Progenitor cell of endocrine pancreas (in vitro differentiated cells): Measurements from ENCODE around the gene CDC45. TPM values are rescaled to one million over a fixed set of nuclear protein-coding genes. Genes with fewer than 3 reads are reported as not detected.

Experiments used
- DNase-seq: peaks from one replicate; pipeline ENCODE4 v3.0.0; 2021; ENCODE audit warnings: low spot score; ENCODE audit not compliant: unreplicated experiment
- H3K27ac Mint-ChIP-seq: 2 replicates; pipeline ENCODE4 v1.8.0; 2021; ENCODE audit warnings: mild to moderate bottlenecking, moderate library complexity, mixed read lengths
- H3K27me3 Mint-ChIP-seq: 2 replicates; pipeline ENCODE4 v1.8.0; 2021; ENCODE audit warnings: mixed read lengths
- H3K36me3 Mint-ChIP-seq: 2 replicates; pipeline ENCODE4 v1.8.0; 2022; ENCODE audit warnings: mixed read lengths; ENCODE audit not compliant: insufficient read depth
- H3K4me1 Mint-ChIP-seq: 2 replicates; pipeline ENCODE4 v1.8.0; 2021; ENCODE audit warnings: low read depth, mixed read lengths
- H3K4me3 Mint-ChIP-seq: 2 replicates; pipeline ENCODE4 v1.8.0; 2021; ENCODE audit warnings: low read depth, mild to moderate bottlenecking, moderate library complexity, mixed read lengths
- H3K9me3 Mint-ChIP-seq: 2 replicates; pipeline ENCODE4 v1.8.0; 2021; ENCODE audit warnings: low read depth, mixed read lengths
- CTCF ChIP-seq: fragments of 200-600 bp; sonication (generic); IDR thresholded peaks from one replicate; pipeline ENCODE4 v1.5.0; 2021; ENCODE audit warnings: antibody characterized with exemption, mild to moderate bottlenecking; ENCODE audit not compliant: unreplicated experiment
- total RNA-seq: library from RNA; stranded (reverse); gene quantifications from 2 replicates; pipeline ENCODE4 v1.2.1, GENCODE V29; 2021

Gene CDC45
- total RNA-seq, 1 donor from 2014 or later, result 18.1 TPM

GRCh38 chr22:19515654-19516377, 36.1 kb downstream of the CDC45 start:
- no peak for TF ChIP-seq CTCF
- Mint-ChIP-seq H3K36me3 (peaks cover 6% of the 10 kb centered on the region), H3K27me3 (peaks cover 3% of the 10 kb centered on the region), H3K4me3 (no peak overlapping the region), H3K27ac (no peak overlapping the region), H3K4me1 (no peaks in the 10 kb centered on the region), H3K9me3 (no peaks in the 10 kb centered on the region)
- DNase-seq, result no peak

GRCh38 chr22:19516378-19517170, 36.9 kb downstream of the CDC45 start:
- H3K4me1 Mint-ChIP-seq, result no peaks in the 10 kb centered on the region

GRCh38 chr22:19517171-19517500, 37.4 kb downstream of the CDC45 start:
- H3K9me3 Mint-ChIP-seq, result no peaks in the 10 kb centered on the region
- H3K4me1 Mint-ChIP-seq, result no peaks in the 10 kb centered on the region
- no peak for DNase-seq
- no peak overlapping the region for H3K4me3 Mint-ChIP-seq
- no peak for TF ChIP-seq CTCF
- H3K27me3 Mint-ChIP-seq, result peaks cover 15% of the 10 kb centered on the region
- peaks cover 4% of the 10 kb centered on the region for H3K36me3 Mint-ChIP-seq
- no peak overlapping the region for H3K27ac Mint-ChIP-seq

More at GRCh38 chr22:19516378-19517170, 36.9 kb downstream of the CDC45 start:
- no peak for TF ChIP-seq CTCF
- DNase-seq, result no peak
- Mint-ChIP-seq H3K36me3 (peaks cover 6% of the 10 kb centered on the region), H3K9me3 (no peaks in the 10 kb centered on the region), H3K4me3 (no peak overlapping the region), H3K27ac (no peak overlapping the region), H3K27me3 (peaks cover 9% of the 10 kb centered on the region)

- no peak for DNase-seq
- TF ChIP-seq CTCF, result no peak
- H3K27me3 Mint-ChIP-seq, result peaks cover 20% of the 10 kb centered on the region
- no peak overlapping the region for H3K27ac Mint-ChIP-seq
- no peak overlapping the region for H3K4me3 Mint-ChIP-seq
- H3K9me3 Mint-ChIP-seq, result no peaks in the 10 kb centered on the region
- H3K36me3 Mint-ChIP-seq, result peaks cover 4% of the 10 kb centered on the region
- H3K4me1 Mint-ChIP-seq, result no peaks in the 10 kb centered on the region
Observed at GRCh38 chr22:19517919-19518611, 38.3 kb downstream of the CDC45 start.

- Mint-ChIP-seq H3K9me3 (no peaks in the 10 kb centered on the region), H3K36me3 (peaks cover 4% of the 10 kb centered on the region), H3K4me3 (no peak overlapping the region), H3K27me3 (peaks cover 23% of the 10 kb centered on the region), H3K27ac (no peak overlapping the region), H3K4me1 (no peaks in the 10 kb centered on the region)
- no peak for DNase-seq
- no peak for TF ChIP-seq CTCF
Observed at GRCh38 chr22:19518635-19519034, 38.9 kb downstream of the CDC45 start.
